ENCODE results near the gene RPGRIP1L. TPM values are rescaled to one million over a fixed set of nuclear protein-coding genes. Genes with fewer than 3 reads are reported as not detected.

The RPGRIP1L gene
- total and polyA plus RNA-seq, 2 of the 13 experiments (the other 11 are each of a cell fraction or from before 2014, with no cell fraction given) = 5.0 to 13.5 TPM

GRCh38 chr16:53561101-53561888 lies 142.4 kb downstream of the RPGRIP1L start:
- WGBS (ENCODE audit: low lambda C conversion rate) = 32% methylated on average over 5 of the region's 5 CpGs
- no peaks in the 10 kb centered on the region for H4K20me1 ChIP-seq (ENCODE audit: insufficient read depth, low read length)
- no peaks in the 10 kb centered on the region for H3K36me3 ChIP-seq (replicated peaks in 1 of 2; ENCODE audit: control insufficient read depth in 1 of 2, insufficient read depth in 2 of 2, low read length in 2 of 2)
- FAIRE-seq (no peak), DNase-seq (ENCODE audit: low spot score) (no peak), ATAC-seq (no peak)
- no TSS peak for BruUV-seq (replicated peaks)
- H2AFZ ChIP-seq (ENCODE audit: low read length) = no peak overlapping the region
- CTCF ChIA-PET (ENCODE audit: low intra/inter-chr PET ratio, low total read pairs) = no interaction called here
- intact Hi-C loops (cut with micrococcal nuclease; ENCODE audit: unreplicated experiment) (no loop called here), in situ Hi-C loops (cut with HindIII; ENCODE audit: extremely low pct_ligation_motif_present, low pct_unique_long_range_greater_than_20kb) (no loop called here)
- 0 out of 2 replicates have a peak, but pooled peaks cover 5% of the 10 kb centered on the region for H3K4me1 ChIP-seq (ENCODE audit: insufficient read depth, low read length)
- H3K27me3 ChIP-seq (ENCODE audit: control insufficient read depth in 1 of 2, insufficient read depth in 2 of 2, low read length in 2 of 2) = peaks cover 0 to 17% of the 10 kb centered on the region in 2 experiments; a peak in 3 of 5 replicates
- TF ChIP-seq ZNF331 (CRISPR knock-in tag; IDR thresholded peaks at IDR 0.05) (no peak), ZBTB34 (CRISPR knock-in tag; IDR thresholded peaks at IDR 0.05) (no peak), ZIK1 (CRISPR knock-in tag; IDR thresholded peaks at IDR 0.05; ENCODE audit: borderline replicate concordance, low read depth) (no peak), ZNF446 (CRISPR knock-in tag; IDR thresholded peaks at IDR 0.05) (no peak), HOXD1 (CRISPR knock-in tag; IDR thresholded peaks at IDR 0.05) (no peak), GABPA (IDR thresholded peaks at IDR 0.05; ENCODE audit: low read depth, low read length) (no peak), GABPA (CRISPR knock-in tag; IDR thresholded peaks at IDR 0.05; ENCODE audit: low read depth) (no peak), KLF16 (CRISPR knock-in tag; IDR thresholded peaks at IDR 0.05) (no peak), ZNF280B (CRISPR knock-in tag; IDR thresholded peaks at IDR 0.05; ENCODE audit: borderline replicate concordance) (no peak), ZNF674 (CRISPR knock-in tag; IDR thresholded peaks at IDR 0.05; ENCODE audit: low read depth) (no peak), ZMAT5 (CRISPR knock-in tag; IDR thresholded peaks at IDR 0.05; ENCODE audit: borderline replicate concordance, low read depth) (no peak), KMT2B (CRISPR knock-in tag; IDR thresholded peaks at IDR 0.05) (no peak)
- no peak overlapping the region for H3K27ac ChIP-seq (ENCODE audit: extremely low read length, insufficient read depth, low read length)
- POLR2A ChIA-PET = no interaction called here
- no peak overlapping the region for H3K4me2 ChIP-seq (ENCODE audit: low read depth, low read length)
- H3K4me3 ChIP-seq (replicated peaks in 1 of 3; ENCODE audit: insufficient read depth in 1 of 3, low read depth in 2 of 3, low read length in 3 of 3) = no peak overlapping the region
- H3K9ac ChIP-seq (ENCODE audit: insufficient read depth, low read depth, low read length) = no peak overlapping the region
- no peaks in the 10 kb centered on the region for H3K79me2 ChIP-seq (ENCODE audit: insufficient read depth, low read length)
- H3K9me3 ChIP-seq (ENCODE audit: low read length) = no peaks in the 10 kb centered on the region
